Renal cortical epithelial cell (primary cell): ENCODE results near the gene SLC17A9. TPM values are rescaled to one million over a fixed set of nuclear protein-coding genes. Genes with fewer than 3 reads are reported as not detected.

Experiments used
- DNase-seq: peaks from one replicate; pipeline ENCODE4 v3.0.0-alpha.2; 2011; ENCODE audit warnings: low read depth
- total RNA-seq: library from RNA; depleted of rRNA; stranded (reverse); fragments of >200 nt; gene quantifications from 2 replicates; pipeline ENCODE4 v1.2.3, GENCODE V29; 2014

SLC17A9 gene
- total RNA-seq, 1 donor from 2014 or later, result 0.65 TPM

DNA sequence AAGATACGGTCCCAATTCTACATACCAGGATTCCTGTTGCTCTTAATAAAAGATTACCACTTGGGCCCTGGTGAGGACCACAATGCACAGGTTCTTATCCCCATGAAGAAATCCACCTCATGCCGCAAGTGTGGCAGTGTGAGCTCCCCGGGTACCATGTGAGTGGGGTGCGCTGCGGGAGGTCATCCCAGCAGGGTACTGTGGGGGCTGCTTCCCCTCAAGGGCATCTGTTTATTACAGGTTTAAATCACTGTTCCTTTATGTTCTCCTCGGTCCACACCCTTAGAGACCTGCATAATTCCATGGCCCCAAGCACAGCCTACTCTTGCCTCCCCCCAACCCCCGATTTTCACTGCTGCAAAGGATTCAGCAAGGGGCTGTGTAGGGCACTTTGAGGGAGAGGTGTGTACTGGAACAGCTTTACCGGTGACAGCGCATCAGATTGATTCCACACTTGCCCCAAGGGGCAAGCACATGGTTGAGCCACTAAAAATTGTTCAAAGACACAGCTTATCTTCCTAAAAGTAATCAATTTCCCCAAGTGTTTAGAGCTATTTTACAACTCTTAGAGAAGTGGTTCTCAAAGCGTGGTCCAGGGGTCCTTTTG, 32.4 kb upstream of the SLC17A9 start:
- no peak for DNase-seq

DNA sequence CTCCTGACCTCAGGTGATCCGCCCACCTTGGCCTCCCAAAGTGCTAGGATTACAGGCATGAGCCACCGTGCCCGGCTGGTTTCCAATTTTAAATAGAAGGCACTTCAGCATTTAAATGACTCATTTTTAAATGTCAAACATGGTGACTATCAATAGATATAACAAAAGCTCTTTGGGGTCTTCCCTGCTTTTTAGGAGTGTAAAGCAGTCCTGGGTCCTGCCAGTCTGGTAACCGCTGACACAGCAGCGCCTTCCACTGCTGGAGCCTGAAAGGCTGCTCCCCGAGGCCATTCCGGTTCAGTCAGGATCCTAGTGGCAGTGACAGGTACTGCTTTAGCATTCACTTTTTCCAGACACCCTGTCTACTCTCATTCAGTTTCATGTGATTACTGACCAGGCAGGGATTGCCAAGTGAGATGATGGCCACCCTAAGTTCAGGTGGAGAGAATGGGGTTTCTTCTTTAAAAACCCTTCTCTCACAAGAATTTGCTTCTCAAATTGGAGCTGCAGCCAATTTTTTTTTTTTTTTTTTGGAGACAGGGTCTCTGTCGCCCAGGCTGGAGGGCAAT, 31.3 kb upstream of the SLC17A9 start:
- peak; percentile 72 for DNase-seq

DNA sequence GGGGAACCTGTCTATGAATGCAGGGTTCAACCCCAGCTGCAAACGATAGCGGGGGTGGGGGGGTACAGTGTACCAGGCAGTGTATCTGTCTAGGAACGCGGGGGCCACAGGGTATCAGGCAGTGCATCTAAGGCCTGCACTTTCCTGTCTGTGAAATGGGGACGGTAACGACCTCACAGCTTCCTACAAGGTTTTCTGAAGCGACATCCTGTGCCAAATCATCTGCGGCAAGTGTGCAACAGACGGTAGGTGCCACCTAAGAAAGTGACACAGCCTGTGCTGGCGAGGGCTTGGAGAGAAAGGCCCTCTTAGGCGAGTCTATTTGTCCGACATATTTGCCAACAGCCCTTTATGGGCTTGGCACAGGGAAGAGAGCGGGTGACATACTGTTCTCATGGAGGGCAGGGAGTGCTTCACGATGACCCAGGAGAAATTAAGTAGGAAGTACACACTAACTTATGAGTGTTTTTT, 30.0 kb upstream of the SLC17A9 start:
- DNase-seq, result no peak

DNA sequence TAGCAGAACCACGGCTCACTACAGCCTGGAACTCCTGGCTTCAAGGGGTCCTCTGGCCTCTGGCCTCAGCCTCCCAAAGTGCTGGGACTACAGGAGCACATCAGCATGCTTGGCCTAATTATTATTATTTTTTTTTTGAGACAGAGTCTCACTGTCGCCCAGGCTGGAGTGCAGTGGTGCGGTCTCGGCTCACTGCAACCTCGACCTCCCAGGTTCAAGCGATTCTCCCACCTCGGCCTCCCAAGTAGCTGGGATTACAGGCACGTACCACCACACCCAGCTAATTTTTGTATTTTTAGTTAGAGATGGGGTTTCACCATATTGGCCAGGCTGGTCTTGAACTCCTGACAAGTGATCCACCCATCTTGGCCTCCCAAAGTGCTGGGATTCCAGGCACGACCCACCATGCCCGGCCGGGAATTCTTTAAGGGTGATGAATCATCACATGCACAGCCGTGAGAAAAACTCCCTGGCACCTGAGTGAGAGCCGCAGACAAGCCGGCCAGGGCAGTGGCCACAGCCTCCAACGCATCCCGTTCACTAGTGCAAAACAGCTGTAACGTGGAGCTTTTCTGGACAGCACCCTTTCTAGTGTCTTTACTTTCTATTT, 29.3 kb upstream of the SLC17A9 start:
- DNase-seq, result peak; percentile 90

DNA sequence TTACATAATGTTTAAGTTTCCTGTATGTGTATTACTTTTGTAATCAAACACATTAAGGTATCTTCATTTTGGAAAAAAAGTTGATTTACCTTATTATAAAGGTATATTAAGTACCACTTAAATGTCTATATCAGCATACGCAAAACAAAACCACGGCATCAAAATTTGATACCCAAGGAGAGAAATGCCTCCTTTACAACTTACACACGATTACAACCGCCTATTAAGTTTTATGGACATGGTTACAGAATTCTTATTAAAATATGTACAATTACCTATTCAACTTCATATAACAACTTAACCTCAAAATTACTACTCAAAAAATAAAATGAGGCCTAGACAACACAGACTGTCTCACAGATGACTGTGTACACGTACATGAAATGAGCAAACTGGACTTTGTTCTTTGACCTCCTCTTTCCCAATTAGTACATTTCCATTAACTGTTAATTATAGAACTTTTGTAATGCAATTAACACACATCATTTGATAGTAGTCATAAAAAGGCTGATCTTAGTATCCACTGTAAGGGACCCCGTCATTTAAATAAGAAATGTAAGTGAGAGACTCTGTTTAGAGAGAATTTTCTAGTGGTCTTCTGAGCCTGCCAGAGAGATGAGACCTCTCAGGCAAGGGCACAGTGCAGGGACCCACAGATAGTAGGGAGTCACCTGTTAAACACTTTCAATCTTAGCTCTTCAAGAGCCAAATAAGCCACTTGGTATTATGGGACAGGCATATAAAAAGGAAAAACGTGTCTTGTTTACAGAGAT, 28.7 kb upstream of the SLC17A9 start:
- no peak for DNase-seq

DNA sequence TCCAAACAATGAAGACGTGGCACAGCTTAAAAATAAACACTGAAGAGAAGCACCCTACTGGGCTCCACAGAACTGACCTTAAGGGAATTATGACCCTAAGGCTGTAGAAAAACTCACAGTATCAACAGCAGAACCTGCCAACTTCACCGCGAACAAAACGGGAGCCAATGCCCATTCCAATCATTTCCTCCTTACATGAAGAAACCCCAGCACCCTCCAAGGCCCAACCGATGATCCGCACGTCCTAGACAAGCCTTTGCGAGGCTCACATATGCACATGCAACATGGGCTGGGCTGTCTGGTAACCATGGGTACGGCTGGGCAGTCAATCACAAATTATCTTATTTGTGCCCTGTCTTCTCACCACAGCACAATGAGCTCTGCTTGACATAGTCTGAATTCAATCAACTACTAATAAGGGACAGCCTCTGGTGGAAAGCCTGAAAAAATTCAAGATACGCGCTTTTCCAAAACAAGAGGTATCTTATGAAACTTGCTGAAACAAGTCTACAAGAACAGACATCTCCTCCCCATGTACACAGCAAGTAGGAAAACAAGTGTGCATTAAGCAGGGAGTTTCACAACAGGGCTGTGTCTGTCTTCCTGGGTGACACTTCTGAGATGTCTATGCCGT, 27.9 kb upstream of the SLC17A9 start:
- peak; percentile 45 for DNase-seq

DNA sequence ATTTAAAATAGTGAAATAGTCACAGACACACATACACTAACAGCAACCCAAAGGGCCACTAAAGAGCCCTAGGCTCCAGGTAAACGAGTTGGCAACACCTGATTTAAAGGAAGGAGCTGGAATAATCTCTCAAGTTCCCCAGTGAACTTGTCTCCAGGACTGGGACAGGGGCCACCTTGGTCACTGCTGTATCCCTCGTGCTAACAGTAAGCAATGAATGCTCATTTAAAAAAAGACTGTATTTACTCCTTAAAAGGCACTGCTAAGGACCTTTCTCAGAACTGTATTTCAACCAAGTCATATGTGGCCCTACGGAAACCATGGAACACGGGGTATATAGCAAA, 27.5 kb upstream of the SLC17A9 start:
- DNase-seq, result no peak

DNA sequence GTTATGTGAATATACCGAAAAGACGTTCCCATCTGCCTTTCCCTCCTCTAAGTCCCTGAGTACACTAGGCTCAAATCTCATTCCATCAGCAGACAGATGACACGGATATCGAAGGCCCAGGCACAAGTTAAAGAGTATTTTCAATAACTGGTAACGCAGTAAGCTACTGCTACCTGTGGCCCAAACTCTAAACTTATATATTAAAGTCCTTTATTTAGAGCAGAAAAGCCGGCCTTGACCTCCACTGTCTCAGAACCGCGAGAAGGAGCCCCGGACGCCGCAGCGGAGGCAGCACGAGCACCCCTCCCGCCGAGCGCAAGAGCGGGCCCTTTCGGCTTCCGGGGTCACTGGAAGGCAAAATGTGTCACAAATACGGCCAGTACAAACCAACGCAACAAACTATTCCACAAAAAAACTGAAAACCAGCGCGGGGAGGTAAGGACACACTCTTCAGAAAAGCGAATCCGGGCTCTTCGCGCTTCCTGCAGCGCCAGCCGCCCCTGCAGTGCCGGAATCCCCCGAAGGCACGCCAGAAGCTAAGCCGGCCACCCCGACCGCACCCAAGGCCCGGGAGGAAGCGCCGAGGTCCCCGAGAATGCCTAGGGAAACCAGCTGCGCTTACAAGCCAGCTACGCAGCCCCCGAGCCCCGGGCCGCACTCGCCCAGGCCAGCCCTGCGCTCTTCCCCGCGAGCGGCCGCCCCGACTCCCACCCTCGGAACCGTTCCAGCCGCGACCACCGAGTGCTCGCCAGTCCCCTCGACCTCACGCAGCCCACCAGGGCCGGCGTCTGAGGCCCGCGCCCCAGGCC, 26.9 kb upstream of the SLC17A9 start:
- DNase-seq, result no peak

DNA sequence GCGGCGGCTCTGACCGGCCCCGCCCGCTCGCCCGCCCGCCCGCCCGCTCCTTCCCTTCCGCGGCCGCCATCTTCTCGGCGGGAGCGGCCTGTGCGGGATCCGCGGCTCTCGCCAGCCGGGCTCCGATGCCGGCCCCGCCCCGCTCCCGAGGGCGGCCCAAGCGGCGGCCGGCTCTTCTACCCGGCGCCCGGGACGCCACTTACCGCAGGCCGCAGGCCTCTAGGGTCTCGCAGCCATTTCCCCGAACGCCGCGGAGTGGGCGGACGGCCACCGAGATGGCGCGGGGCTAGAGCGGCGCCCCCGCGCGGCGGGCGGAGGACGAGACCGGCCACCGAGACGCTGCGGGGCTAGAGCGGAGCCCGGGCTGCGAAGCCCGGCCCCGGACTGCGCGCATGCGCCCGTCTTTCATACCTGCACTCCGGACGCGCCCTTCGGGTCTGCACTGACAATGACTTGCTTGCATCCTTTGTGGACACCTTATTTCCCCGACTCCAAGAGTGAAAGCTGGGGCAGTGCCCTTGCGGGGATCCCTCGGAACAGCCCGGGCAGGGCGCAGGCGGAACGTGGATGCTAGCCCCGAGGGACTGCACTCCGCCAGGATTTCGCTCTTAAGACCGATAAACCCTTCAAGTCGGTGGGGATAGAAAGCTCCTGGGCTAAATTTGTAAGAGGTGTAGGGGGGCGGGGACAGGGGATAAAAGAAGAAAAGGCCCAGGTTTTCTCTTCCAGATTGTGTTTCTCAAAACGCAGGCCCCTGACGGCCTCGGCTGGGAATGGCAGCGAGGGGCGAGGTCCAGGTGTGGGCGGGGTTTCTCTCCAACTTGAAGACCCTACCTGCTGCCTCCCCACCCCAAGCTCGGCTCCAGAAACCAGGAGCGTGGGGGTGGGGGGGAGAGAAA, 26.0 kb upstream of the SLC17A9 start, which contains the start of gene DIDO1:
TSS of gene DIDO1 (minus strand) at position 277 of the 899 bp plus-strand sequence.
- peak; percentile 68 for DNase-seq

DNA sequence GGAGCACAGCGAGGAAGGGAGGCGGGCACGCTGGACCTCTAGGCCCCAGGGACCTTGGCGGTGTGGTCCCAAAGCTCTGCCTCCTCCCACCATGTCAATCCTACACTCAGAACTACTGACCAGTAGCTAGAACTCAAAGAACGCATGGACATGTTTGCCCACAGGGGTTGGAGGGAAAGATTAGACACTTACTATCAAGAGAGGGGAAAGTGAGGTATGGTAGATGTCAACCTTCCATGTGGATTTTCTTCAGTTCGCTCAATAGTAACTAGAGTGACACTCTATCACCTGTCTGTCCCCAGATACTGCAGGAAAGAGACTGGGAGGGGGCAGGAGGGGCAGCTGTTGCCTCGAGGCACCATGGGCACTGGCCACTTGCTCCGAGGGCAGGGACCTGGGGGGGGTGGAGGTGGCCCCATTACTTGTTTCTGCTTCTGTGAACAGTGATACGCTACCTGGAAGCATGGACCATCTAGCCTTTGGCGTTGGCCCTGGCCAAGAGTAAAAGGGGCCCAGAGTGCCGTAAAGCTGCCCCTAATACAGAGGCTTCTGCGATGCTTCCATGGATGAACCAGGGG, 25.3 kb upstream of the SLC17A9 start:
- no peak for DNase-seq

DNA sequence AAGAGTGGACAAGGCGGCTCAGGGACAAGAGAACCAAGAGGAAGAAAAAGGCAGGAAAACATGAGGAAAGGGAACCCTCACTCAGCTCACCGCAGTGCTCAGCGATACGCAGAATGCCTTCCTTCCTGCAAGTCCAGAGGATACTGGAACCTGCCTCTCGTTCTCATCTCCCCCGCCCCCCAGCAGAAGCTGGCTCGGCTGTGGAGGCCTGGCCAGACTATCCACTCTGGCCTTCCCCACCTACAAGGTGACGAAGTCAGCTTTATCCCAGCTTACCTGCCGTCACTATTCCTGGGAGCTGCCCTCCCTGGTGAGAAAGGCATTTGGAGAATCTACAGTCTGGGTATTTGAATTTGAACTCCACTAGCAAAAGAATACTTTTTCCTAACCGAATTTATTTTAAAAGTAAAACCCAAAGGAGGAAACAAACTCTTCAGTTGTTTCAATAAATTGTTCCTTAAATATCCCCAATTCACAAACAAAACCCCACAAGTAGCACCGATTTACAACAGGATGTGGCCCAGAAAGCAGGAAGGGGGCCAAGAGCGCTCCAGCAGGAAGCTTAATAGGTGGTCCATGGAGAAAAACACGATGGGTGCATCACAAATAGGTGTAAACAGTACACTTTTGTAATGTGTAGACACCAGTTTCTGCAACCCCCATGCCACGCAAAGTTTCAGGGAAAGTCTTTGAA, 24.1 kb upstream of the SLC17A9 start:
- no peak for DNase-seq

DNA sequence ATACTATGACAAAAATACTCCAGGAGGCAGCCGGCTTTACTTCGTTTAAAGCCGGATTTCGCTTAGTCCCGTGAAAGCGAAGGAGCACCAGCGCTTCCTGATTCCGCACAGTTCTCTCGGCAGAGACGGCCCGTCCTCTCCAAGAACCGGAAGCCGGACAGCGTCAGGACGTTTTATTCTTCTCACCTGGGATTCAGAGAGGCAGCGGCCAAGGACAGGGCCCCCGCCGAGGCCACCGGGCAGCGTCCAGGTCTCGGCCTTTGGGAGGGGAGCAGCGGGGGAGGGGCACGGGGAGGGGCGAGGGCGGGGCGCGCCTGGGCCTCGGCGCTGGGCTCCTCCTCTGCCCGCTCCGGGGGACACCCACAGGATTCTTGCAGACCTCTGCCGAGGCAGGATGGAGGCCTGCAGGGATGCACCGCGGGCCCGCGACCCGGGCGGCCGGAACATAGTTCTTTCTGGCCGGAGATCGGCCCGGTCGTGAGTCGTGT, 23.4 kb upstream of the SLC17A9 start:
- DNase-seq, result no peak

DNA sequence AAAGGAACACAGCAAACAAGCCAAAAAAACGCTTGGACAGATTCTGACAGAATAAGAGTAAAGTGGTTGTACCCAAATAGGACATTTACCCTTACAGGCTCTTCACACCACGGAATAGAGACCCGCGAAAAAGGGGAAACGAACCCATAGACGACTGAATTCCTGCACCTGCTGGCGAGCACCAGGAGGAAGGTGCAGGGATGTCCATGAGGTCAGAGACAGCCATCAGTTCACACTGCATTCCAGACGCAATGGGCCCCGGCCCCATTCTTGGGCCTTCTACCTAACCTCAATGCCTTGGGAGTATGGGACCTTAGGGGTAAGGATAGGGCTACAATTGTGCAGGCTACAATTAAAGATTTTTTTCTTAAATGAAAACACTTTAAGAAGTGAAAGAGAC, 21.0 kb upstream of the SLC17A9 start:
- no peak for DNase-seq

DNA sequence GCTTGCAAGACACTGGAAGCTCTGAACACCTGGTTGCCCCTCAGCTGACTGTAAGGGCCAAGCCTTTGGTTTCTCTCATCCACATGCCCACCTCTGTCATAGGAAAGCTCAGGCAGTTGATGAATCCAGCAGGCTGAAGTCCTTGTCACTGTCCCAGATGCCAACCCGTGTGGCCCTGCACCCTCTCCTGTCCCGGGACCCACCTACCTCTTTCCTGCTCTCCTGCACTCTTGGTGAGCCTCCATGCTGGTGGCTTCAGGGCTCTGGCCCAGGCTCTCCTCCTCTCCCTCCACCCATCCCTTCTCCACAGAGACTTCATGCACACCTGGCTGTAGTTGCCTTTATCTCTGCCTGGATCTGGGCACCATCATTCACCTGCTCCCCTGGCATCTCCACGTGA, 18.5 kb upstream of the SLC17A9 start:
- no peak for DNase-seq

DNA sequence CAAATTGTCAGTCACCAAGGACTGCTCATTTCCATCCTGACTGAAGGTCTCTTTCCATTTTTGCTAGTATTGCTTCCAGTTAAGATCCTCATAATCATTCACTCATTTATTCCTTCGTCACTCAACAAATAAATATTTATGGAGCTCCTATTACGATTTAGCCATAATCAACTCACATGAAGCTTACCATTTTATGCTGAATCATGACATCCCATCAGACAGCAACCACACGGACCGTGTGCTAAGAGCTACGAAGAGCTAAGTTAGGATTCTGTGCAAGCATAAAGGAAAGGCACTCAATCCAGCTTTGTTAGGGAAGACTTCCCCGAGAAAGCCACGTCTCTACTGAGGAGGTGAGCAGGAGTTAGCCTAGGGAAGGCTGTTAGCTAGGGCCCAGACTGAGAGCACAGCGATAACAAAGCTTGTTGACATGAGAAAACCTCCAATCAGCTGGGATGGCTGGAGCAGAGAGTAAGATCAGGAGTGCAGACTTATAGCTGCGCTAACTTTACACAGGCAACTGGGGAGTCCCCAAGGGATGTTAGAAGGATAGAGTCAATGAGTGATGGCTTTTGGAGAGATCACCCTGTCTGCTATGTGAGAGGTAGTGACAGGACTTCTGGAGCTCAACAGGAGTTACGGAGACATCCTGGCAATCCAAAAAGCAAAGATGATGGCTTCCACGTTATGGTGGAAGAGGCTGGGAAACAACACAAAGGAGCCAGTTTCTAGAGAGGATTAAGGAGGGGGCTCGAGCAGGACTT, 17.1 kb upstream of the SLC17A9 start:
- DNase-seq, result no peak

DNA sequence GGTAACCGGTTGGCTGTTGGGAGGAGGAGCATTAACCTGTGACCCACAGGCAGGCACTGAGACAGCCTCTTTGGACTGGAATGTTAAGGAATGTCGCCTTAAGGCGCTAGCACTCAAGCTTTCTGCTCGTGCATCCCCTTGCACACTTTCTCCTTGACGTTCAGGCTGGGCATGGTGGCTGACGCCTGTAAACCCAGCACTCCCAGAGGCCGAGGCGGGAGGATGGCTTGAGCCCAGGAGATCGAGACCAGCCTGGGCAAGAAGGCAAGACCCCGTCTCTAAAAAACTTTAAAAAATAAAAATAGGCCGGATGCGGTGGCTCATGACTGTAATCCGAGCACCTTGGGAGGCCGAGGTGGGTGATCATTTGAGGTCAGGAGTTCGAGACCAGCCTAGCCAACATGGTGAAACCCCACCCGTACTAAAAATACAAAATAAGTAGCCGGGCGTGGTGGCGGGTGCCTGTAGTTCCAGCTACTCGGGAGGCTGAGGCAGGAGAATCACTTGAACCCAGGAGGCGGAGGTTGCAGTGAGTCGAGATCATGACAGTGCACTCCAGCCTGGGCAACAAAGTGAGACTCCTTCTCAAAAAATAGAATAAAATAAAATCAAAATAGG, 16.4 kb upstream of the SLC17A9 start:
- DNase-seq, result no peak

DNA sequence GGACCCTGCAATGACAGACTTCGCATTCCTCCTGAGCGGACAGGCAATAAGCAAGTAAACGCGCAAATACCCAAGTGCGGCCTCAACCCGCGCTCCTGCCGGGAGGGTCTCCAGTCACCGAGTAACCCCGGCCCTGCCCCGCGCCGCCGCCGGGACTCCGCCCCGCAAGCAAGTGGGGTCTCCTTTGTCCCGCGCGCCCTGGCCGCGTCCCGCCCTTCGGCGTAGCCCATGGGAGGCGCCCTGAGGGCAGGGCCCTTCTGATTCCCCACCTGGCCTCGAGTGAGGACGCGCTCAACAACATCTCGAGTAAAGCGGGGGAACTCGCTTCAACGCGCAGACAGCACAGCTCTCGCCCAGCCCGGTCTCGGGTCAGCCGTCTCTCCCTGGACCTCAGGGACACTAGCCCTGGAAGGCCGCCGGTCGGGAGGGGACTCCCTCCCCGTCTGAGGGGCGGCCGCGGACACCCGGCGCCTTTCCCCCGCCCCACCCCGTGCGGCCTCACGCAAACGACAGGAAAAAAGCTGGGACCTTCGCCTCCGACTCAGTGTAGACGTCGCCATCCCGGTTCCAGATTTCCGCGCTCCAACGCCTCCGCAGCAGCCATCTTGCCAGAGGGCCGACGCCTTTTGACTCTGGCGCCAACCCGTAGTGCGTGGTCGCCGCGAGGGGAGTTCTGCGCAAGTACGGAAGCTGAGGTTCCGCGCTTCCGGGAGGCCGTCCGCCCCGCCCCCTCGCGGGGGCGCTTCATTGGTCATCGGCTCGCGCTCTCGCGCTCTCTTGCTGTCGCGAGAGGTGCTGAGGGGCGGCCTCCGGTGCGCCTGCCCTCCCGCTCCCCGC, 15.0 kb upstream of the SLC17A9 start:
- peak; percentile 86 for DNase-seq
